ENCODE data around the gene MYO15B. TPM values are rescaled to one million over a fixed set of nuclear protein-coding genes. Genes with fewer than 3 reads are reported as not detected.

The MYO15B gene
- total RNA-seq, 1 experiment from 2014 or later: 3.9 TPM

DNA sequence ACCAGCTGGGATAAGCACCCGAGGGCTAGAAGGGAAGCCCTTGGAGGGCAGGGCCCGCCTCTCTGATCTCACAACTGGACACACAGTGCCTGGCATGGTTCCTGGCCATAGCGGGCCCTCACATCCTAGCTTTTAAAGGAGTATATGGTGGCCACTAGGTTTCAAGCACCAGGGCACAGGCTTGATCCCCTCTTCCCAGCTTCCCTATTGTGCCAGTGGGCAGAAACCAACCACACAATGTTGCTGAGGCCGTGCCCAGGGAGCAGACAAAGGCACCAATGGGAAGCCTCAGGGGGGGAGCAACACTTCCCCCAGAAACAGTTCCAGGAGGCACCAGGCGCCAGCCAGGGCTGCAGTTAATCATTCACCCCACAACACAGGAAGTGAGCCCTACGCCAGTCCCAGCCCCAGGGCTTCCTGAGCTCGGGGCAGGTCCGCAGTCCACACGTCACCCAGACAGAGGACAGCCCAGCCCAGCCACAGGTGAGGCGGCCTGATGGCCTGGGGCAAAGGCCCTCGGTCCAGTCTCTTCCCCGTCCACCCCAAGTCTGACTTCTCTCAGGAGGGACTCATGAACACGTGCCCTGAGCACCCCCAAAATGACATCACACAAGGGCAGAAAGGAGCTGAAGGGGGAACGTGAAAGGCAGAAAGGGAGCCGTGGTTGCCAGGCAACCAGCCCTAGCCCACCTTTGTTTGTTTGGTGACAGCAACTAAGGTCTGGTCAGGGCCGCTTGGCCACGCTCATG is 58.5 kb downstream of the MYO15B start:
- no peak for DNase-seq (ENCODE audit: low spot score)

DNA sequence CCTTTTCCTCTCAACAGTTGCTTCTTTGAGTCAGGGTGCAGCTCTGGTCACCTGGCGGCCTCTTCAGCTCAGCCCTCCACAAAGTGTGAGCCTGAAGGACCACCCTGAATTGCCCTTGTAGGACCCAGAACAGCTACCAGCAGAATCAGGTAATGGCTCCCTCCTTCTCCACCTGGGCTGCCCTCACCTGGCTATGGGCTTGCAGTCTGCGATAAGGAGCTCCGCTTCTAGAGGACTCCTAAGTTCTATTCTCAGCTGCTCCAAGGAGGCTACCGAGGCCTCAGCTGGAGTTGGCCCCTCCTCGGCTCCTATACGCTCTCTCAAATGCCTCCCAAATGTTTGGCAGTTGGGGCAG is 59.0 kb downstream of the MYO15B start:
- in situ Hi-C loops (cut with HindIII; ENCODE audit: low sequenced_read_pairs): no loop called here
- DNase-seq (ENCODE audit: low spot score): no peak

More for the DNA sequence above, 58.5 kb downstream of the MYO15B start:
- in situ Hi-C loops (cut with HindIII; ENCODE audit: low sequenced_read_pairs): no loop called here

DNA sequence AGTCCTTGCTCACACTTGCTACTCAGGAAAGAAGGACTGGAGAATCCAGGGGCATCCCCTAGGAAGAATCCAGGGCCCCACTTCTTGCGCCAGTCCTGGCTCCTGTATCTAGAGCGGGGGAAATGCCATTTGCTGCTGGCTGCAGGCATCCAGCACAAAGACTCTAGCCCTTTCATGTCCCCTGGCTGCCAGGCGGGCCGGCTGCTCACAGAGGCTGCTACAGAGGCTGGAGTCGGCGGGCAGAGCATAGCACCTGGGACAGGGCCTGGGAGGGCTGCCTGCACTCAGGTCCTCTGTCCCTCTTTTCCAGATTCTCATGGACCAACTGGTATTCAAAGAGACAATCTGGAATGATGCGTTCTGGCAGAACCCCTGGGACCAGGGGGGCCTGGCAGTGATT is 59.5 kb downstream of the MYO15B start:
- in situ Hi-C loops (cut with HindIII; ENCODE audit: low sequenced_read_pairs): no loop called here
- DNase-seq (ENCODE audit: low spot score): no peak

DNA sequence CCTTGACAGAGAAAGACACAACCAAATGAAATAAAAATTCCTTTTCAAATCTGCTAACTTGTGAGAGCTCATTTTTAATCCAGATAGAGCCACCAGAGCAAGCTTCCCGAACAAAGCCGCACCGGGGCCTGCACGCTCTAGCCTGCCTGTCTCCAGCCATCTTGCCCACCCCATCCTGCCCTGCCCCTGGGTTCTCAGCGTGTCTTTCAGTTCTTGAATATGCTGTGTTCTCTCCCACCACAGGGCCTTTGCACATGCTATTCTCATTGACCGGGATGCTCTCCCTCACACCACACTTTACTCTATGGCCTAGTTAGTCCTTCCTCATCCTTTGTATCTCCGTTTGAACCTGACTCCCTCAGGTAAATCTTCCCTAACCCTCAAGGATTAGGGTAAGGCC is 60.3 kb downstream of the MYO15B start:
- in situ Hi-C loops (cut with HindIII; ENCODE audit: low sequenced_read_pairs): no loop called here
- no peak for DNase-seq (ENCODE audit: low spot score)

DNA sequence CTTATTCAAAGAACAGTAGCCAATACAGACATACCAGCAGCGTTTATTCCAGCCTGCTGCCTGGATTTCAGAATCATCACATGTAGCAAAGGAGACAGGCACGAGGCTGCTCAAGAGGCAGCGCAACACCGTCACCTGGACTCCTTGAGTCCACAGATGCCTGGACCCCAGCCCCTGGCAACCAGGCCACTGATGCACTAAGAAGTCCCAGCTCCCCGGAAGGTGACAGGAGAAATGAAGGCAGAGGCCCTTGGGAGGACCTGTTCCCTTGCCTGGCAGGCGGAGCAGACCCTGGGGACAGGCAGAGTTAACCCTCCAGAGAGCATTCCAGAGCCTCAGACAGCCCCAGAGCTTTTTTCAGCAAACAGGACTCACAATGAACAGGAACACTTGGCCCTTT is 62.1 kb downstream of the MYO15B start:
- in situ Hi-C loops (cut with HindIII; ENCODE audit: low sequenced_read_pairs): no loop called here
- no peak for DNase-seq (ENCODE audit: low spot score)

DNA sequence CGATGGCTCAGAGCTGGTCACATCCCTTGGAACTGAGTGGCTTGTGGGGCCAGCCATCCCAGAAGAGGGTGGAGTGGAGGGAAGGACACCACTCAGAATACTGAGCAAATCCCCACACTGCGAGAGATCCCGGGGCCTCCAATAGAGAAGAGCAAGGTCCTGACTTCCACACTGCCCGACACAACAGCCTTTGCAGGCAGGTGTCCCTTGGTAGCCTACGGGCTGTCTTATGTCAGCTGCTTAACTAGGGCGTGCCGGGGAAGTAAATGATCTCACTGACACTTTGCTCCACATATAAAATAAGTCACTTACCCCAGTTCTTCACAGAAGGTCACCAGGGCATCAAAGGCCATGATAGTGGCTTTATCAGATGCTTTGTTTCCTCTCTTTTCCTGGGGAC is 63.3 kb downstream of the MYO15B start:
- no peak for DNase-seq (ENCODE audit: low spot score)
- in situ Hi-C loops (cut with HindIII; ENCODE audit: low sequenced_read_pairs): no loop called here

DNA sequence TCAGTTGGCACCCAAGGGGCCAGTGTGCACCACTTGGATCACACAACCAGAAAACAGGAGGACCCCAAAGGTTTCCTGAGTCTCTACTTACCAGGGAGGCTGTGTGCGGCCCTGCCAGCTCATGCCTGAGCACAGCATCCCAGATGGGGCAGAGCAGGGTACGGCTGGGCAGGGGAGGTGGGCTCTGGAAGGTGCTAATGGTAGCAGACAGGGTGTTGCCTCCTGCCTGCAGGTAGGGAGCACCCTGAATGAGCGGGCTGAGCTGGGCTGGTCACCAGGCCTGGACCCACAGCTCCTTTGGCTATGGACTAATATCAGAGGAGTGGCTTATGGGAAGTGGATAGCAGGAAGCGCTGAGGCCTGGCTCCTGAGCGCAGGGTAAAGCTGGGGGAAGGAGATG is 64.7 kb downstream of the MYO15B start:
- in situ Hi-C loops (cut with HindIII; ENCODE audit: low sequenced_read_pairs): no loop called here
- no peak for DNase-seq (ENCODE audit: low spot score)

DNA sequence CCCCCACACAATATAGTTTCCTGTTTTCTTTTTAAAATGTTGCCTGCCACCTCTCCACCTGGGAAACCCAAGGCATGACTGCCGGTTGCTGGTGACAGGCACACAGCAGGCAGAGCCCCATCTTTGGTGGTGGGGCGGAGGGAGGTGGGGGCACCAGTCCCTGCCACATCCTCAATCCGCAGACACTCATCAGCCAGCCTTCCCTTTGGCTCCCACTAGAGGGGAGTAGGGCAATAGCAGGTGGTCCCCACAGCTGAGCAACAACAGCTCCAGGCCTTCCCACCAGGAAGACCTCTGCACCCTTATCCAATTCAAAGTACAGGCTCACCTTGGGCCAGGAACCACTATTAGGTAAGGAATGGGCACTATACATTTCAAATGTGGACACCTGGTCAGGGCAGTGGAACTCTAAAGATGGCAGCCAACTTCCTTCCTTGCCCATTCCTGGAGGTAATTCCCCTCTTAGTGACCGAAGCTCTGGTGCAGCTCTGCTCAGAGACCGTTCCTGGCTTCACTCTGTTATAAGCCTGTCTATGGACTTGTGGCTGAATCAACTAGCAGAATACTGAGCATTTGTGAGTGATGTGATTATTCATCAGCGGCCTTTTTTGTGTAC is 65.4 kb downstream of the MYO15B start:
- in situ Hi-C loops (cut with HindIII; ENCODE audit: low sequenced_read_pairs): no loop called here
- peak; percentile 47 for DNase-seq (ENCODE audit: low spot score)

DNA sequence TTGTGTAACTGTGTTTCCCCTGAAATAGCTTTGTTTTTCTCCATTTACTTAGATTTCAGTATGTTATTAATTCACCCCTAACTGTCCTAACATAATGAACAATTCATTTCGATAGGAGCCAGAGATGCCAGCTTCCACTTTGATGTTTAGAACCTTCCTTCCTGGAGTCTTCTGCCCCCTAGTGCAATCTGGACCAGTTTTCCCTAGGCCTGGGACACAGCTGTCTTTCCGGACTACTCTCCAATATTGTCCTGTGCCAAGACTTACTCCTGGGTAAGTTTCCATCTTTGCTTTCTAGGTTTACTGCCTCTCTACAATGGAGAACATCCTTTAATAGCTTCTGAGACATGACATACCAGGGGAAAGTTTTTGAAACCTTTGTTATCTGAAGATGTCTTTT is 66.6 kb downstream of the MYO15B start:
- DNase-seq (ENCODE audit: low spot score): peak; percentile 40
- in situ Hi-C loops (cut with HindIII; ENCODE audit: low sequenced_read_pairs): no loop called here

DNA sequence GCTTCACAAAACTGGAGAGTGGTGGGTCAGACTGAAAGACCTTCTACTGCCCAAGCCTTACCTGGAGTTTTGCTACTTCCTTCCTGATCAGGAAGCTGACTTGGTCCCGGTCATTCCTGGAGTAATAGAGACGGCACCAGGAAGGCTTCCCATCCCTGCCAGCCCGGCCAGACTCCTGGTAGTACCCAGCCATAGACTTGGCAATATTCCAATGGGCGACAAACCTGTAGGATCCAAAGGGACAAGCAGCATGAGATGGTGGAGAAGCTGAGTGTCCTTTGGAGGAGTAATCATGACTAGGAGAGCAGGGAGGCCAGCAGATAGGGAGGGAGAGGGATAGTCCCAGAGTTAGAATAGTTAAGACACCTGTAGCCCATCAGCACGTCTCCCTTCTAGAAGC is 70.6 kb downstream of the MYO15B start:
- DNase-seq (ENCODE audit: low spot score): no peak
- in situ Hi-C loops (cut with HindIII; ENCODE audit: low sequenced_read_pairs): no loop called here

DNA sequence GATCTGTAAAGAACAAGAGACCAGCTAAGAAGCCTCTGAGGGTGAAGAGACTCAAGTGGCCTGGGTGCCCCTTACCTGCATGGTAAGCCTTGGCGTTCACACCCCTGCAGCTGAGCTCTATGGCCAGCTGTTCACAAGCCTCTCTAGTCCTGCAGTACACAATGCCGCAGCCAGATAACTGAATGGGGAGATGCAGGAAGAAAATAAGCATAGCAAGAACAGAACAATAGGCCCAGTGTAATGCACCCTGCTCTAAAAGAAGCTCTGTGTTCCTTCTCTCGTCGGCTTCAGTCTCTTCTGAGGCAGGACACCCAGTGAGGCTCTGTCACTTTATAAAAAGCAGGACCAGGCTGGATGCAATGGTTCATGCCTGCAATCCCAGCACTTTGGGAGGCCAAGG is 73.9 kb downstream of the MYO15B start:
- DNase-seq (ENCODE audit: low spot score): no peak
- in situ Hi-C loops (cut with HindIII; ENCODE audit: low sequenced_read_pairs): no loop called here

DNA sequence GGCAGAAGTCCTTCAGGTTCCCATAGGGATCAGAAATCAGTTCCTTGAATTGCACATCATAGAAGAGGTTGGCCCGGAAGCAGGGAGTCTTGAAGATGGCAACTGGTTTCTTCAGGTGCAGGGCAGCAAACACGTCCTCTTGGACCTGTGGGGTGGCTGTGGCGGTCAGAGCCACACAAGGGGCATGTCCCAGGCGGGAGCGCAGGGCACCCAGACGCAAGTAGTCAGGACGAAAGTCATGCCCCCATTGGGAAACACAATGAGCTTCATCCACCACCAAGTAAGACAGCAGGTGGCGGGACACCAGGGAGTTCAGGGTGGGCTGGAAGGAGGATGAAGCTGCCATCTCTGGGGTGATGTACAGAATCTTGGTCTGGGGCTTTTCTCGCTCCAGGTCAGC is 74.9 kb downstream of the MYO15B start:
- in situ Hi-C loops (cut with HindIII; ENCODE audit: low sequenced_read_pairs): no loop called here

DNA sequence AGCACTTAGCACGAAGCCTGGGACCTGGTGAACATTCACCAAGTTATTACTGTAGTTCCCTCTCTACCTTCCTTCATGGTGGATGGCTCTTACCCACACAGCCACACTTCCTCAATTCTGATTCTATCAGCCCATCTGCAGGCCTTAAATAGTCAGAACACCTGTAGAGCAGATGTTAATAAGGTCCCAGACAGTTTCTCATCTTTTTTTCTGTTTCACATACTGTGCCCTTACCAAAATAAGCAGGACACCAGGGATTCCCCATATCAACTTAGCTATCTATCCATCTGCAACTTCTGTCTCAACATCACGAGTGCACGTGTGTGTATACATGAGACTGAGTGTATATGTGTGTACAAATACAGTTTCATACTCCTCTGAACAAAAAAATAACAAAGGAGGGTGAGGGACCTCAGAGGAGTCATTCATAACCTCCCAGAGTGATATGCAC is 76.5 kb downstream of the MYO15B start:
- in situ Hi-C loops (cut with HindIII; ENCODE audit: low sequenced_read_pairs): no loop called here
- DNase-seq (ENCODE audit: low spot score): no peak

More for the DNA sequence above, 74.9 kb downstream of the MYO15B start:
- DNase-seq (ENCODE audit: low spot score): no peak

DNA sequence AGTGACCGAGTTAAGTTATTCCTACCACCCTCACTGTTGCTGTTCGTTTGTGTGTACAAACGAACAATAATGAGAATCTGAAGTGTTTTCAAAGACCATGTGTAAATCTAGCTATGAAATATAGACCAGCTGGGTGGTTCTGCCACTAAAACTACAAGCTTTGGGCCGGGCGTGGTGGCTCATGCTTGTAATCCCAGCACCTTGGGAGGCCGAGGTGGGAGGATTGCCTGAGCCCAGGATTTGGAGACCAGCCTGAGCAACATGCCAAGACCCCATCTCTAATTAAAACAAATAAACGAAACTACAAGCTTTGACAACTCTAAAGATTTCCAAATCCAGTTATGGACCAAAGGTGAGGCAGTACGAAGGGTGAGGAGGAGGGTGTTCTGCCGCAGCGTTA is 78.4 kb downstream of the MYO15B start:
- DNase-seq (ENCODE audit: low spot score): no peak
- in situ Hi-C loops (cut with HindIII; ENCODE audit: low sequenced_read_pairs): no loop called here

DNA sequence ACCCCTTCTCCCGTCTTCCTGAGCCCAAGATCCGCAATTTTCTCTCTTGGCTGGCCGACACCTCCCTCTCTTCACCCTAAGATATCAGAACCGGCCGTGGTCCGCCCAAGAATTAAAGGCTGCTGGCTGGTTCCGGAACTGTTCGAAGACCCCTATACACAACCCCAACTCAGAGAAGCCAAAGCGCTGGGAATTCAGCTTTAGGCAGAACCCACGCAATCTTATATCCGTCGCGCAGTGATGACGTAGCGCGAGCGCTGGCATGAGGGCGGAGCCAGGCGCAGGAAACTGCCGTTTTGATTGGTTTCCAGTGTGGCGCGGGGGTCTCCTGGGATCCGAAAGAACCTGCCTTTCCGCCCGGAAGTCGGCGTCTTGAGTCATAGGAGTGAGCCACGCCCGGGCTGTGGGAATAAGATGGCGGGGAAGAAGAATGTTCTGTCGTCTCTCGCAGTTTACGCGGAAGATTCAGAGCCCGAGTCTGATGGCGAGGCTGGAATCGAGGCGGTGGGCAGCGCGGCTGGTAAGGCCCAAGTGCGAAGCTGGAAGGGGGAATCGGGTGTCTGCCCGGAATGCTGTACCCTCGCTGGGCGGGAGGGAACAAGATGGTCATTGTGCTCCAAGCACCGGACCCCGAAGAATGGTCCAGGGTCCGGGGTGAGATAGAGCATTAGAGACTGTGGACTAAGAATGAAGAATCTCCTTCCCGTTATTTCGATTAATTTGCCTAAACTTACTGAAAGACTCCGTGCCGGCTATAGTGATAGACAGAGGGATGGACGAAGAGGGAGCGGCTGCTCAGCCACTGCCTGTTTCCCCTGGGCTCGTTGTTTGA is 79.6 kb downstream of the MYO15B start, which contains the start of the genes RECQL5 and SAP30BP:
Gene RECQL5 (minus strand): TSS at position 196 of the 832 bp plus-strand sequence. CDS start 597 bp downstream, outside the sequence.
Gene SAP30BP (plus strand): TSS at position 380 of the 832 bp plus-strand sequence. CDS start 35 bp downstream, at position 415.
- peak; percentile 99 for DNase-seq (ENCODE audit: low spot score)
- in situ Hi-C loops (cut with HindIII; ENCODE audit: low sequenced_read_pairs): no loop called here

DNA sequence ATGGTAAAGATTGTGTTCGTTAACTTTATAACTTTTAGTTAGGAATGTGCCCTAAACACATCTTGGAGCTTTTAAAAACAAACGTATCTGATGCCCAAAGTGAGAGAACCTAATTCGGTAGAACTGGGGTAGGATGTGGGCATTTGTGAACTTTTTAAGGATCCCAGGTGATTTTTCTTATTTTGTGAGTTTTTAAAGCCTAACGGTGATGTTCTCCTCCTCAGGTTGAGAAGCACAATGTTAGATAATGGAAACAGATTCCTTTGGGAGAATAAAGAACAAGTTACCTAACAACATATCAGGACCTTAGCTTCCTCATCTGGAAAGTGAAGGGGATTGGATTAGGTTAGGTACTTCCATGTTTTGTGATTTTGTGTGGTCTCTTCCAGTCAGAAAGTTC is 80.2 kb downstream of the MYO15B start:
- in situ Hi-C loops (cut with HindIII; ENCODE audit: low sequenced_read_pairs): no loop called here
- DNase-seq (ENCODE audit: low spot score): no peak

DNA sequence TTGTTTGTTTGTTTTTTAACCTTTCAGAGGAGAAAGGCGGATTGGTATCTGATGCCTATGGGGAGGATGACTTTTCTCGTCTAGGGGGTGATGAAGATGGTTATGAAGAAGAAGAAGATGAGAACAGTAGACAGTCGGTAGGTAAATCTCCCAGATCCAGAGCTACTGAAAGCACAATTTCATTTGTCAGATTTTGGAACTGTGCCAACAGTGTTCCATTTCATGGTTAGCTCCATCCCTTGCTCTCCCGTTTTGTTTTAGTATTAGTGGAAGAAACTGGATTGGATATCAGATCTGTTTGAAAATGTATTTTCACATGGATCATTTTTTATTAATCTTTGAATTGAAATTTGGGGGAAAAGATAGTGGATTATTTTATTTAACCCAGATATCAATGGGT is 80.9 kb downstream of the MYO15B start:
- in situ Hi-C loops (cut with HindIII; ENCODE audit: low sequenced_read_pairs): no loop called here

DNA sequence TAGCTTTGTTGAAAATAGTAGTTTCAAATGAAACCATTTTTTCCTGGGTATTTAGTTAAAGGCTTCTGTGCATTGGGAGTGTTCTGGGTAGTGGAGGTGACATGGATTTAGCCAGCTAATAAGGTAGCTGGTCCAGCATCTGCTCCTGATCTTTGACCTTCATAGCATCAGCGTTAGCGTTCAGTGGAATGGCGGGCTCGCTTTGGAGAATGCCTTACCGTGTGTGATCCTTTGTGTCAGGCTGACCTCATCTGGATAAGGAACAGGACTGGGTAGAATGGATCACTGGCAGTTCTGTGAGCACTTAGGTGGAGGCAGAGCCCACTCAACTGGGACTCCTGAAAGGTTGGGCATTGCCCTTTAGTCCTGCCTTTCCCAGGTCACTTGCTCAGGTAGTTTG is 83.3 kb downstream of the MYO15B start:
- no peak for DNase-seq (ENCODE audit: low spot score)
- in situ Hi-C loops (cut with HindIII; ENCODE audit: low sequenced_read_pairs): no loop called here

More for the DNA sequence above, 80.9 kb downstream of the MYO15B start:
- DNase-seq (ENCODE audit: low spot score): no peak

DNA sequence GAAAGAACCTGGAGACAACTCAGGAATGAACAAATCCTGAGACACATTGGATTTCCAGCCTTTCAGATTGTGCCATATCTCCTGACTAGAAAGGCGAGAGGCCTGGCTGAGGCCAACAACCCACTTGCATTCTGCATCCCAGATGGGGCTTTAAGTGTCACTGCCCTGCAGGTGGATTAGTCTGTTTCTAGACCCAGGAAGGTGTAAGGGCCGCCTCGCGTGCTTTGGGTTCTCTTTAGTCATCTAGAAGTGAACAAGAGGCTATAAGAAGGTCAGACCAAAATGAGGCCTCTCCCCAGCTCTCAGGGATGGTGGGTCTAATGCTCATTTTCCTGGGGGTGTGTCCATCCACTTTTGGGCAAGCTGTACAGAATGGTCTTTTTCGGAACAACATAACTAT is 84.4 kb downstream of the MYO15B start:
- in situ Hi-C loops (cut with HindIII; ENCODE audit: low sequenced_read_pairs): no loop called here
- DNase-seq (ENCODE audit: low spot score): no peak

DNA sequence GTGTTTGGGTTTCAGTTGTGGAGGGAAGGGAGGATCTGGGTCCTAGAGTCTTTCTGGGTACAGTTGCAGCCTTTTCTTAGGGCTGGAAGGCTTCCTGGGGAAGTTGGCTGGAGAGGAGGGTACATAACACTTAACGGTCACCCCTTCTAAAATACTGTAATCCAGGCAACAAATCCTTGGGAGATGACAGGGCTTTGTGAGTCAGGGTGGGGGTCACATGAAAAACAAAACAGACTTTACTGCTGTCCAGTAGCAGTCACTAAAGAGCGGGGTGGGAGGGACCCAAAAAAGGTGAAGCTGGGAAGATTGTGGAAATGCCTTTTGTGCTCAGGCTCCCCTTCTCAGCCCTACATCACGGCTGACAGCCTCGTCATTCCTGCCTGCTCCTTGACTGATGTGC is 85.9 kb downstream of the MYO15B start:
- in situ Hi-C loops (cut with HindIII; ENCODE audit: low sequenced_read_pairs): no loop called here
- no peak for DNase-seq (ENCODE audit: low spot score)

All from G401 (cell line).